HEK293 (cell line): ENCODE results near the gene KPNA1.

Source experiments
- CTCF ChIA-PET: fragments of 350-600 bp; formaldehyde crosslinking; extraction: SDS; loops from one replicate; lab custom pipeline; 2021; ENCODE audit warnings: antibody characterized with exemption; lab: Yijun Ruan, JAX
- POLR2A ChIA-PET: fragments of 300-600 bp; formaldehyde crosslinking; extraction: SDS; loops from one replicate; lab custom pipeline; 2020; ENCODE audit warnings: antibody characterized with exemption, inconsistent platforms; lab: Yijun Ruan, JAX
- H3K27ac ChIP-seq: fragments of 200-500 bp; sonication (Bioruptor generic); 2 replicates; pipeline ENCODE4 v1.5.1; 2014; ENCODE audit warnings: low read depth, low read length, control low read depth, inconsistent platforms; ENCODE audit errors: extremely low read depth
- H3K36me3 ChIP-seq, 2 experiments: fragments of 200-500 bp in 1 of 2; sonication (Bioruptor generic) in 1 of 2; 1 replicate in 1 of 2; 2 replicates in 1 of 2; pipeline ENCODE4 v1.5.1; 2014 to 2017; ENCODE audit warnings: inconsistent platforms in 2 of 2, low read length in 2 of 2; ENCODE audit not compliant: control insufficient read depth in 2 of 2, insufficient read depth in 1 of 2
- H3K4me1 ChIP-seq: fragments of 200-500 bp; sonication (Bioruptor generic); 2 replicates; pipeline ENCODE4 v1.5.1; 2014; ENCODE audit warnings: mild to moderate bottlenecking, low read length, inconsistent platforms; ENCODE audit not compliant: control insufficient read depth, insufficient read depth
- H3K4me3 ChIP-seq: 2 replicates; pipeline ENCODE4 v1.5.1; 2011; ENCODE audit warnings: low read depth, mild to moderate bottlenecking, control low read depth, low read length, moderate library complexity
- H3K9me3 ChIP-seq: fragments of 200-500 bp; sonication (Bioruptor generic); 2 replicates; pipeline ENCODE4 v1.5.1; 2014; ENCODE audit warnings: low read depth, low read length, inconsistent platforms; ENCODE audit not compliant: control insufficient read depth, insufficient read depth
- ATF2 ChIP-seq: fragments of 450-650 bp; formaldehyde crosslinking; IDR thresholded peaks from 2 replicates; pipeline ENCODE4 v1.5.1; 2016; ENCODE audit warnings: missing biosample characterization, missing genetic modification characterization, low read depth
- GFI1B ChIP-seq: fragments of 450-650 bp; formaldehyde crosslinking; IDR thresholded peaks from 2 replicates; pipeline ENCODE4 v1.5.1; 2016; ENCODE audit warnings: missing biosample characterization, missing genetic modification characterization
- GLI4 ChIP-seq: fragments of 450-650 bp; formaldehyde crosslinking; IDR thresholded peaks from 2 replicates; pipeline ENCODE4 v1.5.1; 2016; ENCODE audit warnings: missing biosample characterization, missing genetic modification characterization
- GLIS1 ChIP-seq: fragments of 450-650 bp; formaldehyde crosslinking; IDR thresholded peaks from 2 replicates; pipeline ENCODE4 v1.5.1; 2016; ENCODE audit warnings: missing biosample characterization, missing genetic modification characterization
- HOXC10 ChIP-seq: sonication (generic); formaldehyde crosslinking; IDR thresholded peaks from 2 replicates; pipeline ENCODE4 v1.8.1; 2023; ENCODE audit warnings: mild to moderate bottlenecking, missing genetic modification reagents
- PRDM2 ChIP-seq: fragments of 450-650 bp; formaldehyde crosslinking; IDR thresholded peaks from 2 replicates; pipeline ENCODE4 v1.5.1; 2016; ENCODE audit warnings: missing biosample characterization, missing genetic modification characterization, borderline replicate concordance
- ZNF132 ChIP-seq: fragments of 450-650 bp; formaldehyde crosslinking; IDR thresholded peaks from 2 replicates; pipeline ENCODE4 v1.5.1; 2017; ENCODE audit warnings: missing biosample characterization, missing genetic modification characterization, borderline replicate concordance
- ZNF157 ChIP-seq: fragments of 450-650 bp; formaldehyde crosslinking; IDR thresholded peaks from 2 replicates; pipeline ENCODE4 v1.5.1; 2016; ENCODE audit warnings: missing biosample characterization, missing genetic modification characterization
- ZNF221 ChIP-seq: fragments of 450-650 bp; formaldehyde crosslinking; IDR thresholded peaks from 2 replicates; pipeline ENCODE4 v1.5.1; 2017; ENCODE audit warnings: missing biosample characterization, missing genetic modification characterization, borderline replicate concordance
- ZNF239 ChIP-seq: fragments of 450-650 bp; formaldehyde crosslinking; IDR thresholded peaks from 2 replicates; pipeline ENCODE4 v1.5.1; 2016; ENCODE audit warnings: missing biosample characterization, missing genetic modification characterization
- ZNF280D ChIP-seq: fragments of 450-650 bp; formaldehyde crosslinking; IDR thresholded peaks from 2 replicates; pipeline ENCODE4 v1.5.1; 2016; ENCODE audit warnings: missing biosample characterization, missing genetic modification characterization
- ZNF292 ChIP-seq: fragments of 450-650 bp; formaldehyde crosslinking; IDR thresholded peaks from 2 replicates; pipeline ENCODE4 v1.5.1; 2016; ENCODE audit warnings: low read depth, missing biosample characterization, missing genetic modification characterization, borderline replicate concordance
- ZNF391 ChIP-seq: fragments of 450-650 bp; formaldehyde crosslinking; IDR thresholded peaks from 2 replicates; pipeline ENCODE4 v1.5.1; 2016; ENCODE audit warnings: low read depth, missing biosample characterization, missing genetic modification characterization, borderline replicate concordance
- ZNF416 ChIP-seq: fragments of 450-650 bp; formaldehyde crosslinking; IDR thresholded peaks from 2 replicates; pipeline ENCODE4 v1.5.1; 2016; ENCODE audit warnings: missing biosample characterization, missing genetic modification characterization
- ZNF501 ChIP-seq: fragments of 450-650 bp; formaldehyde crosslinking; IDR thresholded peaks from 2 replicates; pipeline ENCODE4 v1.5.1; 2016; ENCODE audit warnings: missing biosample characterization, missing genetic modification characterization
- ZNF529 ChIP-seq: fragments of 450-650 bp; formaldehyde crosslinking; IDR thresholded peaks from 2 replicates; pipeline ENCODE4 v1.5.1; 2017; ENCODE audit warnings: missing genetic modification characterization, missing biosample characterization; ENCODE audit not compliant: insufficient replicate concordance
- ZNF600 ChIP-seq: fragments of 450-650 bp; formaldehyde crosslinking; IDR thresholded peaks from 2 replicates; pipeline ENCODE4 v1.5.1; 2016; ENCODE audit warnings: missing biosample characterization, missing genetic modification characterization
- ZNF629 ChIP-seq: fragments of 450-650 bp; formaldehyde crosslinking; IDR thresholded peaks from 2 replicates; pipeline ENCODE4 v1.5.1; 2017; ENCODE audit warnings: missing biosample characterization, missing genetic modification characterization
- ZNF837 ChIP-seq: fragments of 450-650 bp; formaldehyde crosslinking; IDR thresholded peaks from 2 replicates; pipeline ENCODE4 v1.5.1; 2016; ENCODE audit warnings: missing biosample characterization, missing genetic modification characterization
- ZSCAN16 ChIP-seq: fragments of 450-650 bp; formaldehyde crosslinking; IDR thresholded peaks from 2 replicates; pipeline ENCODE4 v1.5.1; 2016; ENCODE audit warnings: missing biosample characterization, missing genetic modification characterization

Gene KPNA1

GRCh38 chr3:122488262-122488973 lies 26.3 kb downstream of the KPNA1 start:
- H3K4me1 ChIP-seq, result no peaks in the 10 kb centered on the region
- no peak overlapping the region for H3K4me3 ChIP-seq
- CTCF ChIA-PET, result interaction anchor here (0.5 to 0.6 kb wide), 2 partner anchors 28 to 497 kb away, joined by 3 to 6 read pairs; no protein-coding TSS in a partner anchor
- H3K27ac ChIP-seq, result no peak overlapping the region
- TF ChIP-seq ATF2 (tag by site-specific recombination) (peak; percentile 53; the same call in 1 of the 2 replicates), ZNF157 (no peak)
- TF ChIP-seq, all 188 proteins: peak for 1
- Histone ChIP-seq H3K36me3 (peaks cover 5 to 33% of the 10 kb centered on the region in 2 experiments), H3K9me3 (no peaks in the 10 kb centered on the region)
- POLR2A ChIA-PET, result interaction anchor here (1.1 kb wide), 1 partner anchor 46 kb away, joined by 3 read pairs; no protein-coding TSS in a partner anchor

GRCh38 chr3:122484985-122485384 lies 29.8 kb downstream of the KPNA1 start:
- Histone ChIP-seq H3K27ac (no peak overlapping the region), H3K9me3 (no peaks in the 10 kb centered on the region), H3K4me3 (no peak overlapping the region), H3K36me3 (peaks cover 0 to 10% of the 10 kb centered on the region in 2 experiments; a peak in 1 of 3 replicates), H3K4me1 (no peaks in the 10 kb centered on the region)
- ChIA-PET POLR2A (no interaction called here), CTCF (interaction anchor here (0.7 kb wide), 1 partner anchor 12 kb away, joined by 3 read pairs; no protein-coding TSS in a partner anchor)
- TF ChIP-seq ZSCAN16 (tag by site-specific recombination) (no peak), GLIS1 (tag by site-specific recombination) (peak; percentile 36), GFI1B (tag by site-specific recombination) (0 out of 2 replicates have a peak, but pooled peaks have one; percentile 51), ZNF391 (tag by site-specific recombination) (no peak), ZNF600 (tag by site-specific recombination) (peak; percentile 65; the same call in 1 of the 2 replicates)

- CTCF ChIA-PET, result no interaction called here
- Histone ChIP-seq H3K9me3 (no peaks in the 10 kb centered on the region), H3K36me3 (peaks cover 0 to 6% of the 10 kb centered on the region in 2 experiments; a peak in 1 of 3 replicates), H3K4me1 (no peaks in the 10 kb centered on the region), H3K27ac (no peak overlapping the region), H3K4me3 (no peak overlapping the region)
- POLR2A ChIA-PET, result no interaction called here
- no peak for TF ChIP-seq HOXC10 (CRISPR knock-in tag)
- TF ChIP-seq ZNF221, result no peak
- TF ChIP-seq GLI4 (tag by site-specific recombination), result no peak
- no peak for TF ChIP-seq ZNF416 (tag by site-specific recombination)
- no peak for TF ChIP-seq ZNF280D (tag by site-specific recombination)
- TF ChIP-seq ZNF629, result no peak
- no peak for TF ChIP-seq ZNF292 (tag by site-specific recombination)
- TF ChIP-seq ZNF132 (tag by site-specific recombination), result no peak
- no peak for TF ChIP-seq ZNF529 (tag by site-specific recombination)
- no peak for TF ChIP-seq ZNF501 (tag by site-specific recombination)
- TF ChIP-seq ZNF239 (tag by site-specific recombination), result no peak
- TF ChIP-seq ZNF837, result no peak
- TF ChIP-seq PRDM2 (tag by site-specific recombination), result no peak
Measured at GRCh38 chr3:122481390-122481789, 33.3 kb downstream of the KPNA1 start.
